CD14-positive monocyte (primary cell): ENCODE measurements around the gene C17orf100. TPM values are rescaled to one million over a fixed set of nuclear protein-coding genes. Genes with fewer than 3 reads are reported as not detected.
A peak's percentile ranks its signal among the peaks of the same experiment; 100 is the strongest.
"Not testable (repeated sequence)": the region's sequence is repeated elsewhere in the genome, so short reads cannot be mapped to it uniquely, and the experiment has no call there.

Source experiments
- DNase-seq, 3 donors: peaks; one replicate each; pipeline ENCODE4 v3.0.0-alpha.2; 2011 to 2022
- H2AFZ ChIP-seq: 2 replicates; pipeline ENCODE4 v1.6.0; 2012; ENCODE audit warnings: mild to moderate bottlenecking, low read depth, low read length, inconsistent platforms; ENCODE audit not compliant: insufficient read depth, poor library complexity, severe bottlenecking
- H3K27ac ChIP-seq, 2 donors: 1 replicate in 1 of 2; 2 replicates in 1 of 2; pipeline ENCODE4 v1.5.1; 2012 to 2013; ENCODE audit warnings: low read length in 2 of 2, control low read depth in 1 of 2, inconsistent platforms in 1 of 2, low read depth in 1 of 2, mild to moderate bottlenecking in 1 of 2
- H3K27me3 ChIP-seq, 2 donors: one replicate each; pipeline versions ENCODE4 v1.6.0 to v1.6.1; 2011 to 2013; ENCODE audit warnings: low read length in 2 of 2; ENCODE audit not compliant: control insufficient read depth in 2 of 2, insufficient read depth in 2 of 2
- H3K36me3 ChIP-seq, 2 donors: replicated peaks in 1 of 2; 1 replicate in 1 of 2; 2 replicates in 1 of 2; pipeline versions ENCODE4 v1.5.1 to v1.6.1; 2012 to 2013; ENCODE audit warnings: low read length in 2 of 2, control low read depth in 1 of 2, inconsistent platforms in 1 of 2, mild to moderate bottlenecking in 1 of 2; ENCODE audit not compliant: insufficient read depth in 2 of 2, control insufficient read depth in 1 of 2
- H3K4me1 ChIP-seq, 2 donors: 1 replicate in 1 of 2; 2 replicates in 1 of 2; pipeline versions ENCODE4 v1.5.1 to v1.6.1; 2012 to 2013; ENCODE audit warnings: low read length in 2 of 2, control low read depth in 1 of 2, inconsistent platforms in 1 of 2, mild to moderate bottlenecking in 1 of 2, moderate library complexity in 1 of 2; ENCODE audit not compliant: insufficient read depth in 2 of 2, control insufficient read depth in 1 of 2
- H3K4me2 ChIP-seq: replicated peaks from 2 replicates; pipeline ENCODE3; 2012; ENCODE audit warnings: low read length, moderate library complexity, mild to moderate bottlenecking; ENCODE audit not compliant: poor library complexity, severe bottlenecking; ENCODE audit errors: extremely low read depth
- H3K4me3 ChIP-seq, 3 experiments: fragments of 200-600 bp in 1 of 3; sonication (generic) in 1 of 3; replicated peaks in 1 of 3; 1 replicate in 2 of 3; 2 replicates in 1 of 3; pipeline ENCODE4 v1.5.1; 2011 to 2013; ENCODE audit warnings: low read length in 3 of 3, mild to moderate bottlenecking in 3 of 3, control low read depth in 2 of 3, low read depth in 2 of 3, inconsistent platforms in 1 of 3, moderate library complexity in 1 of 3
- H3K79me2 ChIP-seq: 2 replicates; pipeline ENCODE4 v1.6.0; 2012; ENCODE audit warnings: mild to moderate bottlenecking, control low read depth, inconsistent platforms, low read length, moderate library complexity; ENCODE audit not compliant: insufficient read depth
- H3K9ac ChIP-seq: 2 replicates; pipeline ENCODE4 v1.6.0; 2017; ENCODE audit warnings: low read length, mild to moderate bottlenecking; ENCODE audit not compliant: insufficient read depth, poor library complexity, severe bottlenecking
- H3K9me3 ChIP-seq, 2 donors: replicated peaks in 1 of 2; 1 replicate in 1 of 2; 2 replicates in 1 of 2; pipeline versions ENCODE4 v1.5.1 to v1.6.1; 2012 to 2013; ENCODE audit warnings: low read length in 2 of 2, control low read depth in 1 of 2; ENCODE audit not compliant: control insufficient read depth in 1 of 2, insufficient read depth in 1 of 2
- H4K20me1 ChIP-seq: 2 replicates; pipeline ENCODE4 v1.6.0; 2012; ENCODE audit warnings: mild to moderate bottlenecking, low read length, control low read depth, moderate library complexity; ENCODE audit not compliant: insufficient read depth
- H3K27ac Mint-ChIP-seq, 7 donors: one replicate each; pipeline ENCODE4 v1.8.0; 2020; ENCODE audit warnings: mild to moderate bottlenecking in 7 of 7, mixed read lengths in 7 of 7, moderate library complexity in 6 of 7, inconsistent platforms in 2 of 7
- H3K27me3 Mint-ChIP-seq, 3 donors: one replicate each; pipeline ENCODE4 v1.8.0; 2021 to 2022; ENCODE audit warnings: low read depth in 3 of 3, mild to moderate bottlenecking in 3 of 3, mixed read lengths in 3 of 3, moderate library complexity in 3 of 3, inconsistent platforms in 1 of 3
- H3K36me3 Mint-ChIP-seq, 2 donors: one replicate each; pipeline ENCODE4 v1.8.0; 2020; ENCODE audit warnings: mixed read lengths in 2 of 2, inconsistent platforms in 1 of 2, mild to moderate bottlenecking in 1 of 2
- H3K4me1 Mint-ChIP-seq: one replicate; pipeline ENCODE4 v1.8.0; 2020; ENCODE audit warnings: mild to moderate bottlenecking, mixed read lengths
- H3K4me3 Mint-ChIP-seq, 2 donors: one replicate each; pipeline ENCODE4 v1.8.0; 2020; ENCODE audit warnings: mild to moderate bottlenecking in 2 of 2, mixed read lengths in 2 of 2, moderate library complexity in 1 of 2
- H3K9me3 Mint-ChIP-seq, 7 donors: one replicate each; pipeline ENCODE4 v1.8.0; 2020 to 2022; ENCODE audit warnings: mixed read lengths in 7 of 7, mild to moderate bottlenecking in 6 of 7, moderate library complexity in 6 of 7, inconsistent platforms in 2 of 7
- CTCF ChIP-seq: fragments of 200-600 bp; IDR thresholded peaks from one replicate; pipeline ENCODE4 v1.8.0; 2022; ENCODE audit warnings: antibody characterized with exemption, mild to moderate bottlenecking
- WGBS: methylation state at CpG from one replicate; pipeline ENCODE4 v1.1.5; 2013; ENCODE audit warnings: missing lambda C conversion rate; ENCODE audit not compliant: insufficient coverage; 5-methylcytosine and 5-hydroxymethylcytosine counted together
- intact Hi-C, 2 donors: fragments of 100-400 bp; cut with micrococcal nuclease; formaldehyde crosslinking; loops; one replicate each; pipeline versions ENCODE4 v1.15.0 to v1.15.1; 2023
- polyA plus RNA-seq, 3 donors: library from polyadenylated mRNA; depleted of rRNA in 1 of 3; unstranded in 2 of 3; stranded (reverse) in 1 of 3; fragments of 300-500 nt in 2 of 3; fragments of >200 nt in 1 of 3; fragmentation: Illumina TruSeq in 2 of 3; gene quantifications; 1 replicate in 2 of 3; 2 replicates in 1 of 3; pipeline ENCODE4 v1.2.3, GENCODE V29; 2012 to 2021

Gene C17orf100
- polyA plus RNA-seq, 3 donors: 0.51 to 1.8 (median 1.2) TPM

- intact Hi-C loops: loop anchor here in 1 of 2 donors (5.0 kb wide), 1 partner anchor 360 kb away; the partner anchor contains the start of gene RNASEK
- Histone ChIP-seq H4K20me1 (peaks cover 23% of the 10 kb centered on the region), H3K36me3 (peaks cover 0 to 26% of the 10 kb centered on the region in 2 donors), H3K4me1 (peaks cover 34 to 46% of the 10 kb centered on the region in 2 donors), H3K79me2 (peaks cover 32% of the 10 kb centered on the region), H2AFZ (peak overlapping the region; percentile 99), H3K9ac (peak overlapping the region; percentile 90), H3K4me3 (peak overlapping the region; percentile 47 to 96 (median 75)), H3K27me3 (peaks cover 36 to 46% of the 10 kb centered on the region in 2 donors), H3K9me3 (no peaks in the 10 kb centered on the region), H3K27ac (peak overlapping the region; percentile 91 to 99), H3K4me2 (peak overlapping the region; percentile 93)
- H3K36me3 Mint-ChIP-seq: peaks cover 41 to 43% of the 10 kb centered on the region in 2 donors
- peak overlapping the region; percentile 80 to 96 for H3K4me3 Mint-ChIP-seq
- H3K27ac Mint-ChIP-seq: peak overlapping the region in 3 of 7 donors; percentile 31 to 66 (median 64)
- H3K9me3 Mint-ChIP-seq: peaks cover 0 to 14% (median 3%) of the 10 kb centered on the region in 7 donors
- H3K27me3 Mint-ChIP-seq: peaks cover 41 to 48% (median 44%) of the 10 kb centered on the region in 3 donors
- peaks cover 51% of the 10 kb centered on the region for H3K4me1 Mint-ChIP-seq
- TF ChIP-seq CTCF: no peak
- 3% methylated on average over 47 of the region's 47 CpGs for WGBS
- peak in 2 of 3 donors; percentile 15 to 24 for DNase-seq
Observed at GRCh38 chr17:6651919-6652452, 424 bp downstream of the C17orf100 start.

- Histone ChIP-seq H3K27me3 (peaks cover 42 to 61% of the 10 kb centered on the region in 2 donors), H4K20me1 (peaks cover 4% of the 10 kb centered on the region), H3K4me1 (peaks cover 49 to 58% of the 10 kb centered on the region in 2 donors), H3K9me3 (peaks cover 0 to 8% of the 10 kb centered on the region in 2 donors), H3K36me3 (no peaks in the 10 kb centered on the region), H3K4me3 (peak overlapping the region in 1 of 3 experiments; percentile 13), H3K27ac (no peak overlapping the region), H3K4me2 (peak overlapping the region; percentile 19), H2AFZ (no peak overlapping the region), H3K9ac (no peak overlapping the region), H3K79me2 (peaks cover 8% of the 10 kb centered on the region)
- H3K4me1 Mint-ChIP-seq: peaks cover 59% of the 10 kb centered on the region
- TF ChIP-seq CTCF: no peak
- H3K9me3 Mint-ChIP-seq: peaks cover 0 to 18% (median 5%) of the 10 kb centered on the region in 7 donors
- H3K27me3 Mint-ChIP-seq: peaks cover 61 to 67% (median 62%) of the 10 kb centered on the region in 3 donors
- 43% methylated on average over 26 of the region's 46 CpGs for WGBS
- H3K4me3 Mint-ChIP-seq: peak overlapping the region in 1 of 2 donors; percentile 71
- DNase-seq: no peak
- H3K36me3 Mint-ChIP-seq: peaks cover 19 to 23% of the 10 kb centered on the region in 2 donors
- no peak overlapping the region for H3K27ac Mint-ChIP-seq
- intact Hi-C loops: loop anchor here in 1 of 2 donors (5.0 kb wide), 1 partner anchor 357 kb away; the partner anchor contains the start of gene RNASEK
Observed at GRCh38 chr17:6654841-6655731, 3.5 kb downstream of the C17orf100 start.

GRCh38 chr17:6655732-6656361 is 4.3 kb downstream of the C17orf100 start:
- H3K27ac Mint-ChIP-seq, H3K9me3 ChIP-seq, H2AFZ ChIP-seq, DNase-seq, H3K36me3 ChIP-seq, H3K9ac ChIP-seq, H3K79me2 ChIP-seq, H4K20me1 ChIP-seq, H3K4me2 ChIP-seq, H3K27ac ChIP-seq, intact Hi-C loops: not testable (repeated sequence)
- H3K36me3 Mint-ChIP-seq: peaks cover 18 to 23% of the 10 kb centered on the region in 2 donors
- no CpG with 5 or more reads among the region's 41 CpGs for WGBS
- peaks cover 61 to 70% (median 64%) of the 10 kb centered on the region in 3 donors for H3K27me3 Mint-ChIP-seq
- H3K9me3 Mint-ChIP-seq: peaks cover 0 to 18% (median 5%) of the 10 kb centered on the region in 7 donors
- H3K4me3 ChIP-seq: peak overlapping the region in 1 of 3 experiments; percentile 13
- peaks cover 50 to 60% of the 10 kb centered on the region in 2 donors for H3K4me1 ChIP-seq
- H3K4me1 Mint-ChIP-seq: peaks cover 60% of the 10 kb centered on the region
- peaks cover 42 to 61% of the 10 kb centered on the region in 2 donors for H3K27me3 ChIP-seq
- peak overlapping the region; percentile 54 to 84 for H3K4me3 Mint-ChIP-seq
